ENCODE data around the gene PACC1.

GRCh38 chr1:212415107-212415841 lies 588 bp upstream of the PACC1 start:
- TF ChIP-seq POLR2A (IDR thresholded peaks at IDR 0.05; ENCODE audit: low read depth, low read length) (peak; percentile 40; the same call in 1 of the 2 replicates), POU2F2 (IDR thresholded peaks at IDR 0.05; ENCODE audit: low read depth, low read length) (no peak), SPI1 (IDR thresholded peaks at IDR 0.05; ENCODE audit: low read depth, low read length) (no peak), POLR2AphosphoS5 (IDR thresholded peaks at IDR 0.05; ENCODE audit: low read depth, low read length) (no peak), TAF1 (IDR thresholded peaks at IDR 0.05; ENCODE audit: low read depth, low read length) (no peak)
